MM.1S (cell line): ENCODE data around the gene LPIN2.

Experiments
- CTCF ChIP-seq: fragments of 300-600 bp; sonication (generic); IDR thresholded peaks from 2 replicates; pipeline ENCODE4 v1.5.1; 2016; ENCODE audit warnings: antibody characterized with exemption, low read length, mixed read lengths
- EZH2 ChIP-seq: fragments of 300-600 bp; sonication (generic); optimal IDR thresholded peaks from 2 replicates; pipeline ENCODE3; 2017; ENCODE audit warnings: low read depth, mild to moderate bottlenecking, antibody characterized with exemption, low read length, mixed read lengths
- EZH2phosphoT487 ChIP-seq: fragments of 300-600 bp; sonication (generic); IDR thresholded peaks from 2 replicates; pipeline ENCODE4 v1.6.1; 2018; ENCODE audit warnings: antibody characterized with exemption, low read length

GRCh38 chr18:2994020-2994589 lies 18.8 kb downstream of the LPIN2 start:
- TF ChIP-seq CTCF (no peak), EZH2 (no peak), EZH2phosphoT487 (no peak)
